NCI-H1417 treated with DMSO at 0.1 percent for 48 hours (cell line): Measurements from ENCODE around the gene GSTA1.
"Not testable (repeated sequence)": the region's sequence is repeated elsewhere in the genome, so short reads cannot be mapped to it uniquely, and the experiment has no call there.

ENCODE experiments used
- DNase-seq: peaks from one replicate; lab custom pipeline; 2025; lab: John Stamatoyannopoulos, UW

Gene GSTA1

DNA sequence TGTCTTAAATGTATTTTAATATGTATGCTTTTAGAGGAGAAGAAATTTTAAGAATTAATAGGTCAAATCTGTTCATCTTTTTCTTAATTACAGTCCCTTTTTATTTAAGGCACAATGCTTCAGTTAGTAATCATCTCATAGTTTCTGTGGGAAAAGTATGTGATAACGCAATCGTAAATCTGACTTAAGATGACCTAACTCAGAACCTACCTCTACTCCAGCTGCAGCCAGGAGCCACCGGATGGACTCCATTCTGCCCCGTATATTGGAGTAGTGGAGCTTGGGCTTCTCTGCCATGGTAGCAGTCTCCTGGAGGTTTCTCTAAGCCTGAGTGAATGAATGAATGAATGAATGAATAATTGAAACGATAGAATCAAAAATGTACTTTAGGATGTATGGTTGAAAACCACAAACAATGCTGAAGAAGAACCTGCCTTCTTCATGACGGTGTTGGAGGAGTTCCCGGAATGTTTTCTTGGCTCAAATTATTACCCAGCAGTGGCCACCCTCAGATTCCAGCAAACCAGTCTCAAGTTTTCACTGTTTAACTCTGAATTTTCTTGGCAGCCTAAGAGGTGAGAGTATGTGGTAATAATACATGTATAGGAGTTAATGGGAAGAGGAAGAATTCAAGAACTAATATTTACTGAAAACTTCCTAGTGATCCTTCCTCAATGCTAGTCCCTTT lies 45.8 kb downstream of the GSTA1 start:
- not testable (repeated sequence) for DNase-seq

DNA sequence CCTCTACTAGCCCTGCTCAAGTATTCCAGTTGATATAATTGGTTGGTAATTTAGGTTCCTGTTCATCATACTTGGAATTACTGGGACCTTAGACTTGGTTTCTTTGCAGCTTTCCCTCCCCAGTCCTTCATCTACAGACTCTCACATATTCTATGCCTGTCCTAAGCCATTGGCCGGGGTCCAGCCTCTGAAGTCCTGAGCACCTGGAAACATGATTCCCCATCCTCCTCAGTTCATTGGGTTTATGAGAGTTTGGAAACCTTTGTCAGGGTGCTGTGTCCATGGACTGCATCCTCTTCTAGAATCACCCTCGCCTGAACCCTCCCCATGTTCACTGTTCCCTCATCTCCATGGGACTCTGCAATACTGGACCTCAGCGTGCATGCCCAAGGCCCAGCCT lies 49.2 kb downstream of the GSTA1 start:
- DNase-seq, result no peak

DNA sequence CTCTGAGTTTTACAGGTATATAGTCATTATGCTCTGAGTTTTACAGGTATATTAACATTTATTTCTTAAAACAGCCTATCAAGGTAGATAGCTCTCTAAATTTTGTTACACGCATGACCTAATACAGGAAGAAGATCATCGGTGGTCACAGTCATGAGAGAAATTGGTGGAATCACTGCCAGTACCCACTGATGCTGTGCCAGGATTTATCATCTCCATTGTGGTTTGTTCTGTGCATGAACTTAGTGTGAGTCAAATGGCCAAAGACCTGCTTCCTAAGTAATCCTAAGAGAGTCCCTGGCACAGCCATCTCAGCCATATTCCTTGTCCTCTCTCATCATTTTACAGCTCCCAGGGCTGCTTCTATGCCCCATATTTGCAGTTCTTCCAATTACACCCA lies 50.5 kb downstream of the GSTA1 start:
- not testable (repeated sequence) for DNase-seq

DNA sequence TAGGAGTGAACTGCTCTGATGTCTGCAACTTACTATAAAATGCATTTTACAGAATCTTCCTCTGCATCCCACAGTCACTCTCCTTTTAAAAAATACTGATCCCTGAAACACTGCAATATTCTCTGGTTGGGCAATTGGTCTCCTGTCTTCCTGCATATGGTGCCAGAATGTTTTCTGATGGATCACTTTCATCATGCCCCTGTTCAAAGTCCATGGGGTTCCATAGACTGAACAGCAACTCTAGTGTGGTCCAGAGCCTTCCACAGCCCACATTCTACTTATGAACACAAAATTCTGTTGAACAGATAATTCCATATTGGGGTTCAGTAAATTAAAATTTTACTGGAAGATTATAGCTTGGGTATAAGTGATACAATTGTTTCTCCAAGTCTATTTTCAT lies 51.3 kb downstream of the GSTA1 start:
- no peak for DNase-seq

- no peak for DNase-seq
Observed at GRCh38 chr6:52749556-52750152, 54.0 kb downstream of the GSTA1 start.

DNA sequence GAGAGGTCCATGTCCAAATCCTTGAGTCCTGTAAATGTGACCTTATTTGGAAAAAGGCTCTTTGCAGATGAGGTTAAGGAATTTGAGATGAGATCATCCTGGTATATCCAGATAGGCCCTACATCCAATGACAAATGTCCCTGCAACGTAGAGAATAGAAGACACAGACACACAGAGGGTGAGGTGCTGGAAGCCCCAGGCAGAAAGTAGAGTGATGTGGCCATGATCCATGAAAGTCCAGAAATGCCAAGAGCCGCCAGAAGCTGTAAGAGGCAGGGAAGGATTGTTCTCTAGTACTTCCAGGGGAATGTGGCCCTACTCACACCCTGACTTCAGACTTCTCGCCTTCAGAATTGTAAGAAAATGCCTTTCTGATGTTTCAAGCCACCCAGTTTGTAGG lies 56.3 kb downstream of the GSTA1 start:
- DNase-seq, result not testable (repeated sequence)

- DNase-seq, result no peak
Observed at GRCh38 chr6:52746213-52746612, 57.4 kb downstream of the GSTA1 start.

DNA sequence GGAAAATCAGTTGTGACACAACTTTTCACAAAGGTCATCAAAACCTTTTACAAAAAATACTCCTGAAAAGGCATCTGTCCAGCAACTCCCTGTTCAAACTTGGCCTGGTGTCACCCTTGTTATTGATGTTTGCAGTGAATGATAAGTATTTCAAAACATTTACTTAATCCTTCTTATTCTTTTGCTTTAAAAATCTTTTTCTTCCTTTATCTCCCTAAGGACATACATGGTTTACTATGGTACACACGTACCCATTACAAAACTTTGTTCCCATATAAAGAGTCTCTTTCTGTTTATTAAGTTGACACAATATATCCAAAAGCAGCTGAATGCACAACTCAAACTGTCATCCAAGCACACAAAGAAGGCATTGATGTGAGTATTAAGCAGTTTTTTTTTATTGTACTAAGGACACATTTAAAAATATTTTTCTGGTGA lies 57.8 kb downstream of the GSTA1 start:
- no peak for DNase-seq

GRCh38 chr6:52741872-52742271 lies 61.7 kb downstream of the GSTA1 start:
- DNase-seq, result no peak
